Muscle of back (tissue), 11 donors: Measurements from ENCODE around the gene ERC2. TPM values are rescaled to one million over a fixed set of nuclear protein-coding genes. Genes with fewer than 3 reads are reported as not detected.

Experiments used
- DNase-seq, 3 donors: peaks; one replicate each; pipeline versions ENCODE4 v3.0.0 to v3.0.0-alpha.2; 2013
- polyA plus RNA-seq, 10 donors: library from polyadenylated mRNA; unstranded; fragments of 120-200 nt; gene quantifications; one replicate each; pipeline ENCODE4 v1.2.1, GENCODE V29; 2013; ENCODE audit not compliant: insufficient read length in 10 of 10

The ERC2 gene
- polyA plus RNA-seq, 10 donors: 0.76 to 2.5 (median 1.6) TPM

DNA sequence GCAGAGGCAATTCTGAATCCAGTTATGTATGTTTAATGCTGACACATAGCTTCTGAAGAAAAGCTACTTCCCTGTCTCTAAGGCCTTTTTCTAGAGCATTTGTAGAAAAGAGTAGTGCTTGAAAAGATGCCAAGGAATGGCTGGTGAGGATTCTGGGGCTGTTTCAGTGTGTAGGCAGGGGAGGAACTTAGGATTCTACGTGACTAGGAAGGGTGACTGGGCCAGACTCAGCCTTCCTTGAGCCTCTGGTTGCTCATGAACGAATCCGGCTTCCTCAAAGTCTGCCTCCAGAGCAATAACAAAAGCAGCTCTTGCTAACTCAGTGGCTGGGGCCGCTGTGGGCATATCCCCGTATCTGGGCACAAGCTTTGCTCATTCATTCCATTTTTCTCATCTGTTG, 876.4 kb downstream of the ERC2 start:
- peak in 1 of 3 donors; percentile 14 for DNase-seq

DNA sequence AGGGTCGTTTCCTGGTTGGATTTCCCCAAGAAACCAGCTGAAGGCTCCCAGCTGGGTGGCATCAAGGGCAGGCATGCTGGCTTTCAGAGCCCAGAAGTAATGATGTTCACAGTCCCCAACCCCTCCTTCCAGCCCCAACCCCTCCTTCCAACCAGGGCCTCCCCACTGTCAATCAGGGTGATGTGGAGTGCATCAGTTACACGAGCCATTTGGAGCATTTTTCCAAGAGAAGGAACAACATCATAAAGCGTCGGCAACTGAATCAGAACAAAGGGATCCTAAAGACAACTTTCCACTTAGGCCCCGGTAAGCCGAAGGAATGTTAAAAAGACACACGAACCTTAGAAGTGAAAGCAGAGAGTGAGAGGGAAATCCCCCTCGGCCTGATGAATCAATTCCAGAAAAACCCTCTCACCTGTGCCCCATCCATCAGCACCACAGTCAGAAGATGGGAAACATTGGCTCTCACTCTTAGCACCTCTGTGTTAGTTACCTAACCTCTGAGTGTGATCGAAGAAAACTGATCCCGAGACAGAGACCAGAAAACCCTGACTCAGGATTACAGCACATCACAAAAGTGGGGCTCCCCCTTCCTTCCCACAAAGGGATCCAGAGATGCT, 880.0 kb downstream of the ERC2 start:
- DNase-seq: no peak

DNA sequence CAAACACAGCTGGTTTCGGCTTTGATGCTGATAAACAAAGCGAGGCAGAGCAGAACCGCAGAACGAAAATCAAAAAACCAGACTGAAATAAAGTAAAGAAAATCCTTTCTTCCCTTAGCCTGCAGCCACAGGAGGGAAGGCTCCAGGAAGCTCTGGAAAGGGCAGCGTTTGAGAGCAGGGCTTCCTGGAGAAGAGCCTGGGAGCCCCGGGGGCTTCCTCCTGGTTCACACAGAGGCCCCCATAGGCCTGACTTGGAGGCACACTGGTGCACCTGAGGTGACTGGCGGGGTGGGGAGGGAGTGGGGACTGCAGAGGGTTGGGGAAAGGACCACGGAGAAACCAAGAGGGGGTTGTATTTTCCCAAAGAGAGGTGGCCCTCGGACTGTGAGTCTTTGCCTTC, 882.4 kb downstream of the ERC2 start:
- DNase-seq: no peak

DNA sequence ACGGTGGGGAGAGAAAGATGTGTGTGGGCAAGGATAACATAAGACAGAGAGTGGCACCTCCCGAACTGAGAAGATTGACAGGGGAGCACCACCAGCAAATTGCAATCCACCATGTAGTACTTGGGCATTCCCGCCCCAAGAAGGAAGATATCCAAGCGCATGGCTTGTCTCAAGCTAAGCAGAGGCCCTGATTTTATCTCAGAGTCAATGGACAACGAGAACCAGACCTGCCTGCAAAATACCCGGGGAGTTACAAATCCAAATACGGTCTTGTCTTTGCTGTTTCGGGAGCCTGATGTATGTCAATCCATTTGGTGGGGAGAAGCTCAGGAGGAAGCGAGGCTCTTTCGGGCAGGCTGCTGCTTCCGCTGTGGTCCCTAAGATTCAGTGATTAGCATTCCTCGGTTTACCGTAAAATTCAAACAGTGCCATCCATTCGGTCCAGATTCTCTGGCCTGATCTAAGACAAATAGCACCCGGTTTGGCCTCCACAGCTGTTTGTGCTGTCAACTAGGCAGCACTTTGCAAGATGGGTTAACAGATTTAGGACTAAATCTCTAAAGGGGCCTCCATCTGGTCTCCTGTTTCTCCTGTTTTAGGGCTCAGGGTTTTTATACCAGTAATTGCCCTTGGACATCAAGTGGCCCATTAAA, 883.4 kb downstream of the ERC2 start:
- no peak for DNase-seq

DNA sequence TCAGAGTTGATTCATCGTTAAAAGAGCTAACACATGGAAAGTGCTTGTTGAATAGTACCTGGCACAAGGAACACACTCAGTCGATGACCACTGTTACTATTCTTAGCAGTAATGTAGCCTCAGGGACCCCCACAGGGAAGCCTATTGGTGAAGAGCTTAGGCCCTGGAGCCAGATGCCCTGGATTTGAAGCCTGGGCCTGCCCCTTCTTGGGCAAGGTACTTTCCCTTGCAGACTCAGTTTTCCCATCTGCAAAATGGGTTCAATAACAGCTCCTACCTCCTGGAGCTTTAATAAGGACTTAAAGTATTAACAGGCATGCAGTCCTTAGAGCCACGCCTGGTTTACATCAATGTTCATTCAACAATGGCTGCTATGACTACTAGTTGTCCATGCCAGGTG, 884.2 kb downstream of the ERC2 start:
- DNase-seq: no peak

DNA sequence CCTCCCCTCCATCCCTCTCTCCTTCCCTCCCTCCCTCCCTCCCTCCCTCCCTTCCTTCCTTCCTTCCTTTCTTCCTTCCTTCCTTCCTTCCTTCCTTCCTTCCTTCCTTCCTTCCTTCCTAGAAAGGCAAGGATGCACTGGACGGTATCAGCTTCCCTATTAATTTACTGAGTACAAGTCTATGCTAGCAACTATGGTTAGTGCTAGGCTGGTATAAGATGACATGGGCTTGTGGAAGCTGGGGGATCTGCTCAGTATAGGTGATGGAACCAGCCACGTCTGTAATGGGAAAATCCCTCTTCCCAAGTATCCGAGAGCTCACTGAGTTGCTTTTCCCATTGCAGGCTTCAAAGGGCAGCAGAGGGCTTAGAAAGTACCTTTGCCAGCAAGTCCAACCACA, 884.8 kb downstream of the ERC2 start:
- no peak for DNase-seq

DNA sequence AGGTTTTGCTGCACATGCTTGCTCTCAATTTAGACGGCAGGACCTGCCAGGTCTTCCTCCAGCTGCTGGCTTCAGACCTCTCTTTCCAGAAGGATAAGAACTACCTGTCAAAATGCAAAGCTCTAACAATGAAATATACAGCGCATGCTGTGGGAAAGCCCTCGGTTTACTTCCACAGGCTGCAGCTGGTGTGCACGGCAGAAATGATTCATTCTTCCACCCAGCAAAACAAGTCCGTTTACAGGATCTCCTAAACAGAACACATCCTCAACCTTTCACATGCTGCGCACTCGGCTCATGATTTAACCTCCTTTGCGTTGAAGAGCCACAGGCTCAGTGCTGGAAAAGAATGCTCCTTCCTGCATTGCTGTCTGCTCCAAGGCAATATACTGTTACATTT, 888.8 kb downstream of the ERC2 start:
- peak in 2 of 3 donors; percentile 26 to 71 for DNase-seq

DNA sequence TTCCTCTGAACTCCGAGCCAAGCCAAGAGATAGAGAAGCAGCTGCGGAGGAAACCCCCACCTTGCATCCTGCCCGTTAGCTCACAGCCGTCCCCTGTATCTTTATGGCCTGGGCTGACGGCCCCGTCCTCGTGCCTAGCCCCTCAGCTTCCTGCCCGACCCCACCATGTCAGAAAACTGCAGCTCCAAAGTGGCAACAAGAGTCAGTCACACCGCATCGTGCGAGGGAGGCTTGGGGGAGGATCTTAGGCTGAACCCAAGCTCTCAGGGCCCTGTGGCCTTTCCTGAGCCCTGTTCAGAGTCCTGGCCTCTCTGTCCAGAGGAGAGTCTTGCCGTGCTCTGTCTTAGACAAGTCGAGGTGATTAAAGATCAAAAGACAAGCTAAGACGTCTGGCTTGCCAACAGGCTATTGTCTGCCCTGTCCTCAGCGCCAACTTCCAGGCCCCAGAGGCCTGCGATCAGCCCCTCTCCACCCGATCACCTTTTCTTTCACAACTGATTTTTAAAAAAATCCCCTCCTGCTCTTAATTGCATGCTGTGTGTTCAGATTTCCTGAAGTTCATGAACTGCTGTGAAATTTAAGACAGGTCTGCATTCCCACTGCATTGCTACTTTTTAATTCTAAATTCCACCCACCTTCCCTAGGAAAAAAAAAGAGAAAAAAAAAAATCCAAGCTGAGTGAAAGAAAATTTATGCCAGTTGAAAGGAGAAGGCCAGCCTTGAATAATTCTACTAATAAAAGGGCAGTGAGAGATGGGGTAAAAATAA, 891.5 kb downstream of the ERC2 start:
- DNase-seq: no peak

DNA sequence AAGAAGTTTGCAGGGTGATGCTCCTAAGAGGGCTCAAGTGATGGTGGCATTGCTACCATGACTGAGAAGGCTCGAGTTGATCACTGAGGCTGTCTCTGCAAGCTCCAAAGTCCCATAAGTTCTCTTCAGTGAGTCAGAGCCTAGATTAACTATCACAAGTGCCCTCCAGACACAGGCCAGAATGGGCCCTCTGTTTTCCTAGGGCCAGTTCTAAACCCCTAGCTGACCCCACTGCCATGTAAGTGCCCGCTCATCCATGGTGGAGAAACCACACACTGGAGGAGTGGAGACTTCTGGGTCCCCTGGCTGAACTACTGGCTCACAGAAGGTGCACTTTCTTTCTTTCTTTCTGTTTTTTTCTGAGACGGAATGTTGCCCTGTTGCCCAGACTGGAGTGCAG, 893.6 kb downstream of the ERC2 start:
- no peak for DNase-seq

DNA sequence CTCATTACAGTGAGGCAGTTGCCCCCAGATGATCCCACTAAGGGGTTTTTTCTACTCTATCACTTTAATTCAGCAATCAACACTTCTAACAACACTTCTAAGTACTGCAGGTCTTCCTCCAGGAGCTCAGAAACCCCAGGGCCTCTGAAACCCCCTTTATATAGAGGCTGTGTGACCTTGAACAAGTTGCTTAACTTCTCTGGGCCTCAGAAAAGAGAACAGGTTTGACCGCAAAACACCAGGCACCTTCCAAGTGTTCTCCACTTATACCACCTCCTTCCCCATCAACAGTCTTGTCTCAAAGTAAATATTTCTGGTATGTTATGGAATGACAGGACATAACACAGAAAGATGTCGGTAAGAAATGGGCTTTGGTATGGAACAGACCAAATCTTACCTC, 895.5 kb downstream of the ERC2 start:
- DNase-seq: no peak

DNA sequence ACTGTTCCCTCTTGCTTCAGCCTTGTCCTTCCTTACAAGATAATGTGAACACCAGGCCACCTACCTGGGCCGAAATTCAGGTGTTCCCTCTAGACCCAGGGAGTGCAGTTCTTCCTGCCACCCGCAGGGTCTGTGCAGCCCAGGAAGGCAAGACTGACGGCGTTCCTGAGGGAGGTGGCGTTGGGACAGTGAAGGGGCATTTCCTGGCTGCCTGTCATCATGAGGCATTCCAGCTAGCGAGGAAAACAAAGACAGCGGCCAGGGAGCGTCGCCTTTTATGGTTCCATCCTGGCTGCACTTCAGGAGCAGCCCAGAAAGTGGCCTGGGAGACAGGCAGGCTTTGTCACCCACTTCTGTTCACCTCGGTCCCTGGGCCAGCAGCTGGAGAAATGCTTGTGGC, 896.4 kb downstream of the ERC2 start:
- no peak for DNase-seq

DNA sequence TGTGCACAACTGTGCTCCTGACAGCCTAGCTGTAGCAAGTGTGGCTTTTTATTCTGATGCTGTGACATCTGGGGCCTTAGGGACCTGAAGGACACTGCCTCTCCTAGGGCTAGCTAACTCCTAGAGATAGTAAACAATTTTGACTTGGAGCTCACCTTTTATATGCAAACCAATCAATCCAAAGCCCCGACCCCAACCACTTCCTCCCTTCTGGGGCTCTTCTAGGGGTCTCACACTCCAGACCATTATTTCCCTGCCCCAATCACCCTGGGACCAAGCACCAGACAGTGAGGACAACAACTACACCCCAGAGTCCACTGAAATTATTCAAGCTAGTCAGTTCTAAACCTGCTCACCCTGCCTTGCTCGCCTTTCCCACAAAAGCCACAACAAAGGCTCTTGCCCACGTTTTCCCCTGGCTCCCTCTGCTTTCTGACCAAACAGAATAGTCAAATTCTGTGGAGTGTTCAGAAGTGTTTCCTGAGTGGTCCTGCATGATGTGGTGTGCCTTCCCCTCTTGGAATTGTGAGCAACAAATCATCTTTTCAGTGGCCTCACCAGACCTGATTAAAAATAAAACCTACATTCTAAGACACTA, 897.0 kb downstream of the ERC2 start:
- DNase-seq: no peak

DNA sequence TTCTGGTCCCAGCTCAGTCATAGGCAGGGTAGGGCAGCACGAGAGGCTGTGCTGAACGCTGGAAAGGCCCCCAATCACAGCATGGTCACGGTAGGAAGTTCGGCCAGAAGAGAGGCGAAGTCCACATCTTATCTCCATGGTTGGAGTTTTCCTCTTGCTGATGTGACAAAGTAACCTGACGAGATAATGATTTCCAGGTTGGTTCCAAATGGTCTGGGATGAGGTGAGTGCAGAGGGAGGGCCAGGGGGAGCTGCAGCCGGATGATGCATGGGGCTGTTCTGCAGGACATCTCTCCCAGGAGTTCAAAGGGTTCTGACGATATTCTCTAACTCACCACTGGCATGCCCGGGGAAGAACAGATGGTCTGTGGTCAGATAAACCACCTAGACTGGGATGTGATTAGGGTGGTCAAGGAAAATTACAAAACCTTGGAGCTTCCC, 898.0 kb downstream of the ERC2 start:
- DNase-seq: no peak

DNA sequence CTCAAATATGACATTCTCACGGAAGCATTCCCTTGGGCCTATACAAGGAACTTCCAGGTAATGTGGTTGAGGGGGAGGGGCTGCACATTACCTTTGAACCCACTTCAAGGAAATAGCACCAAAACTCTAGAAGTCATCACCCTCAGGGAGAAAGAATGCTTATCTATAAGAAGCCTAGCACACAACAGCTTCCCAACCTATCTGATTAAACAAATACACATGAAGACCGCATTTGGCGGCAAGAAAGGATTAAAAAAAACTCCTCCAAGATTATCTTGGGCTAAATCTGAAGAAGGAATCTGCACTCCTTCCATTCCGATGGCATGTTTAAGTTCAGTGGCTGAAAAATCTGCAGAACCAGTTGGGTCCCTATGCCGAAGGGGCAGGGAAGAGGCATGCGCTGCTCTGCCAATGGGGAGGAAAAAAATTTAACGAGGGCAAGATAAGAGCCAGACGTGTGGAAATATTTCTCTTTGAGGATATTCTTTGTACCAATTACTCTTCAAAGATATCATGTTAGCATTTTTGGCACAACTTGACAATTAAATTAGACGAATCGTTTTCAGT, 899.2 kb downstream of the ERC2 start:
- no peak for DNase-seq

DNA sequence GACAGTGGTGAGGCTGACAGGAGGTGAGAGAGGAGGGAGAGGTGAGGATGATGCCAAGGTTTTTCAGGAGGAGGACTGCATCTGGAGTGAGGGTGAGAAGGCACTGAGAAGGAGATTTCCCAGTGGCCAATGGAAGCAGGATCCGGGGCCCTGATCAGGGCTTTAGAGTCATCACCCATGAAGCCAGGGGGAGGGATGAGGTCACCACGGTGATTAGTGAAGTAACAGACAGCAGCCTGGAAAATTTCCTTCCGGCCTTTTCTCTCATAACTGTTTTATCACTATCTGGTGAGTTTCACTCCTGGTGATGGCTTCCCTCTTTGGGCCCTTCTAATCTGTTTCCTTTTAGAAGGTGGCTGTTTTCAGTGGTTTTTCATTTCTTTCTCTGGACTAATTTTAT, 900.7 kb downstream of the ERC2 start:
- DNase-seq: no peak

DNA sequence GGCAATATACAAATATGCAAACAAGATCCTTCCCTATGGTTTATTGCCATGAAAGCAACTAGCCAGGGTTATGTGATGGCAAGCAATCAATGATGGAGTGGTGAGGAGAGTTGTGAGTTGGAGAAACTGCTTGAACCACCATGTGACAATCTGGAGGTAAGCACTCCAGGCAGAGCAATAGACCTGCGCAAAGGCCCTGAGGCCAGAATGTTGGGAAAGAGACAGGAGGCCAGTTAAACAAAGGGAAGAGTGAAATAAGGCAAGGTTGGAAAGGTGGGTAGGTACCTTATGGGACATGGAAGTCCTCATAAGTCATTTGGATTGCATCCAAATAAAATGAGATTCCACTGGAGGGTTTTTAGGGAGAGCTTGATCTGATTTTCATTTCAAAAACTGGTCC, 901.1 kb downstream of the ERC2 start:
- DNase-seq: no peak

DNA sequence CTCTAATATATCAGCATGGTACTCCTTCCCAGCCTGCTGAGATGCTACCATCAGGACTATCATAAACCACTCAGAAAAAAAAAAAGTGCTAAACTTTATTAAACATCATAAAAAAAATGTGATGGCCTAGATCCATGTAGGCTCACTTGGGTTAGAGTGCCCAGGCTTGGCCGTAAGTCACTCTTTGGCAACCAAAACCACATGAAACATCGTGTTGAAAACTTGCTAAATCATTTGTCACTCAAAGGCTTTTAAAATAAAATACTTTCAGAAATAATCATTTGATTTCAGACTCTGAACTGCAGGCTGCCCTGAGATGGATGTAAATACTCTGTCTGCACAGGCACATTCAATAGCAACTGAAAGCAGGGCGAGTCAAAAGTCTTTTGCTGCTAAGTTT, 902.7 kb downstream of the ERC2 start:
- no peak for DNase-seq

DNA sequence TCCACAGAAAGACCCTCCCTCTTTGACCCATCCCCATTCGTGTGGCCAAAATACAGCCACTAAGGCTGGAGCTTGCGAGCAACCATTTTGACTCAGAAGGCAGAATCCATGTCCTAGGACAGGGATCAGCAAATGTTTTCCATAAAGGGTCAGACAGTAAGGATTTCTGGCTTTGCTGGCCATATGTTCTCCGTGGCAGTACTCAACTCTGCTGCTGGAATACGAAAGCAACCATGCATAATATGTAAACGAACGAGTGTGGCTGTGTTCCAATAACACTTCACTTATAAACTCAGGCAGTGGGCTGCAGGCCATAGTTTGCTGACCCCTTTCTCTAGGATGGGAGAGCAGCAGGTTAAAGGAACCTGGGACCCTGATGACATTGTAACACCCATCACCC, 903.5 kb downstream of the ERC2 start:
- peak in 1 of 3 donors; percentile 21 for DNase-seq

DNA sequence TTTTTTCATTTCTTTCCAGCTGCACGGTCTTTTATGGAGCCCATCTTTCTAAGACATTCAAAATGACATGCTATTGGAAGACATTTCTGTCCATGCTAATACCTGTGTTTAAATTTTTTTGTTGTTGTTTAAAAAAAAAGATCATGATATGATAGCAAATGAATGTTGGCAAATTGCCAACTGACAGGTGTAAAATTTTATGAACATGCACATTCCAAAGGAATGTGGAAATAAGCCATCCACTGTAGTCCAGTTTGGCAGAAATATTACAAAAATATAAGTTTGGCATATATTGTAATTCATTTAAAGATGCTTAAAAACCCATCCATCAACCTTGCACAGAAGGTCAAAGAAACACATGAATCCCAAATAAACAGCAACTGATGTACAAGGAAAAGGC, 905.6 kb downstream of the ERC2 start:
- no peak for DNase-seq

DNA sequence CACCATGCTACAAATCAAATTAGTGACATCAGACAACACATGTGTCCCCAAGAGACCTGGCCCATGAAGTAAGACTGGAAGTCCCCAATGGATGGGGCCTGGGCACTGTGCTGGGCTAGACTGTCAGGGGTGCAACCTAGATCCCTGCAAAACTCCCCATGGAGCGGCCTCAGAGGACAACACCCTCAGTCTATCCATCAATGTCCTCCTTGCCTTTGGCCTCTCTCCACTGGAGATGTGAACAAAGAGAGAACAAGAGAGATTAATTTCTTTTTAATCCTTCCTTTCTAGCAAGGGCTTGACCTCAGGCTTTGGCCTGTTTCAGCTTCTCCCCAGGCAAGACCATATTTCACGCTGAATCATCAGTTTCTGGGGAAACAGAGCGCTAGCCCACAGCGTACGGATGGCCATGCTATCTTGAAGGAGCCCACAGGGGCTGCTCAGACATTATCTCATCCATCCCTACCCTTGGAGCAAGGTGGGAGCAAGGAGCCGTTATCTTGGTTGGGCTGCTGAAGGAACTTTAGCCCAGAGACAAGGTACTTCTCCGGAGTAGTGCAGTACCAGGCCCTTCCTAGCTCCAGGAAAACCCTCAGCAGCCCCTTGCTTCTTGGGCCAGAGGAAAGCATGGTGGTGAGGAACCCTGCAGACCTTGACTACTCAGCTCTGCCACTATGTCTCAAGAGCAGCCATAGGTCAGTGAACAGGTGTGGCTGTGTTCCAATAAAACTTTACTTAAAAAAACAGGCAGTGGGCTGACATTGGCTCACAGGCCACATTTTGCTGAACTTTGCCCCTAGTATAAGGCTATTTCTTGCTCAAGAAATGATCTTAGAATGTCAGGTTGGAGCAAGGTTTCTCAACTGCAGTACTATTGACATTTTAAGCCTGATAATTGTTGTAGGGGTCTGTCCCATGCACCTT, 908.5 kb downstream of the ERC2 start:
- no peak for DNase-seq

DNA sequence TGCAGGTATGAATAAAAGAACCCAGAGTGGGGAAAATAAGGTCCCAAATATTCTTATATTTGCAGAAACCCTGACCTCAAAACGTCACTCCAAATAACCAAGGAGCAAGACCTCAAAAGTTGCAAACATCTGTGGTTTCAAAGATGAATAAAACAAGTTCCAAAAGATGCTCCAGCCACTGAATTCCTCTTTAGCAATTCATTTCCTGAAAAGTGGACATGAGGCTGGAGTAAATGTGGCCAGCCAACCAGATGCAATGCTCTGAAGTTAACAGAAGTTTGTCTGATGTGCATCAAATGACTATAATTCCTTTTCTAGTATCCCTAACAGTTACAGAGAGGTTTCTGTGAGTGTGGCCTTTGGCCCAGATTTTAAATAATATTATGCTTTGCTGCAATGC, 910.0 kb downstream of the ERC2 start:
- DNase-seq: peak in 2 of 3 donors; percentile 24 to 42
